Renal cortex interstitium (tissue), 11 donors: ENCODE data around the gene VIM. TPM values are rescaled to one million over a fixed set of nuclear protein-coding genes. Genes with fewer than 3 reads are reported as not detected.

ENCODE experiments used
- DNase-seq, 11 donors: peaks; one replicate each; pipeline ENCODE4 v3.0.0-alpha.2; 2013; ENCODE audit warnings: low read depth in 9 of 11, low spot score in 4 of 11; ENCODE audit errors: extremely low read depth in 1 of 11
- polyA plus RNA-seq, 3 donors: library from polyadenylated mRNA; unstranded; fragments of 120-200 nt; gene quantifications; one replicate each; pipeline ENCODE4 v1.2.1, GENCODE V29; 2013; ENCODE audit not compliant: insufficient read length in 3 of 3

Gene VIM
- polyA plus RNA-seq, 3 donors: 1,119 to 1,515 (median 1,333) TPM

GRCh38 chr10:17225808-17226207 is 2.2 kb upstream of the VIM start:
- DNase-seq: no peak

GRCh38 chr10:17226891-17227303 is 1.1 kb upstream of the VIM start:
- no peak for DNase-seq

DNA sequence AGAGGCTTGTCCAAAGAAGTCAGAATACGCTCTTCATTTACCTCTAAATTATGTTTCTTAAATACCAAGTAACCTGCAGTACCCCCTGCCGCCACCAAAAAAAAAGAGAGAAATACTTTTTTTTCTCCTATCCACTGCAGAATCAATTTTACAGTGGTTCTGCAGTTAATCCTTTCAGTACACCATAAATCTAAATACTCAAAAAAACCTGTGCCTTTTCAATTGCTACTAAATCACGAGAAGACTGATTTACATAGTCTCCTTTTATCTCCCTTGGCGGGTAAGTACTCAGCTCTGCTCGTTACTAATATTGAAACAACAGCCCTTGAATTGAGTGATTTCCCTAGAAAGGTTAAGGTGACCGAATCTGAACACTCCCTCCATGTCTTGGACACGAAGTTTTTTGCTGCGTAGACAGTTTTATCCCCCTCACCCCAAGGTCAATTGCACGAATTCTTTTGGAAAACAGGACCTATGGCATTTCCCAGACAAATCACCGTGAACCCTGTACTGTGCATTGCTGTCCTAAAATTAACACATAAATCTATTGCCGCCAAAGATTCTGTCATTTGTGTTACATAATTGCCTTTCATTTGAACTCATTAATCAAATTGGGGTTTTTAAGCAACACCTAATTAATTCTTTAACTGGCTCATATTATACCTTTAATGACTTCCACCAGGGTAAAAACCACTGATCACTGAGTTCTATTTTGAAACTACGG is 512 bp upstream of the VIM start:
- DNase-seq: peak in 8 of 11 donors; percentile 29 to 55 (median 45)

GRCh38 chr10:17229016-17229716 is 1.1 kb downstream of the VIM start:
- DNase-seq: peak in 10 of 11 donors; percentile 35 to 84 (median 77)

- DNase-seq: peak in 3 of 11 donors; percentile 32 to 47 (median 39)
Measured at GRCh38 chr10:17229717-17229966, 1.6 kb downstream of the VIM start.

DNA sequence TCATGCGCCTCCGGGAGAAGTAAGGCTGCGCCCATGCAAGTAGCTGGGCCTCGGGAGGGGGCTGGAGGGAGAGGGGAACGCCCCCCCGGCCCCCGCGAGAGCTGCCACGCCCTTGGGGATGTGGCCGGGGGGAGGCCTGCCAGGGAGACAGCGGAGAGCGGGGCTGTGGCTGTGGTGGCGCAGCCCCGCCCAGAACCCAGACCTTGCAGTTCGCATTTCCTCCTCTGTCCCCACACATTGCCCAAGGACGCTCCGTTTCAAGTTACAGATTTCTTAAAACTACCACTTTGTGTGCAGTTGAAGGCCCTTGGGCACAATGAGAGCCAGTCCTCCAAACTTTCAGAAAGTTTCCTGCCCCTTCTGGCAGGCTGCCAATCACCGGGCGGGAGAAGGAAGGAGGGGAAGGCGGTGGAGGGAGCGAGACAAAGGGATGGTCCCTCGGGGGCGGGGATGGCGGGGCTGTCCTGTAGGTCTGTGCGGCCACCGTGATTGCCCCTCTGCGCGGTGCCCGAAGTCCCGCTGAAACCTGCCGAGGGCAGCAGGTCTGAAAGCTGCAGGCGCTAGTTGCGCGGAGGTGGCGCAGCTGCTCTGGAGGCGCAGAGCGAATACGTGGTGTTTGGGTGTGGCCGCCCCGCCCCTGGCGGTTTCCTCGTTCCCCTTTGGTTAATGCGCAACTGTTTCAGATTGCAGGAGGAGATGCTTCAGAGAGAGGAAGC is 2.1 kb downstream of the VIM start:
- DNase-seq: peak in 10 of 11 donors; percentile 63 to 81 (median 74)

GRCh38 chr10:17231788-17232187 is 3.7 kb downstream of the VIM start:
- DNase-seq: no peak

GRCh38 chr10:17232276-17232960 is 4.4 kb downstream of the VIM start:
- no peak for DNase-seq

DNA sequence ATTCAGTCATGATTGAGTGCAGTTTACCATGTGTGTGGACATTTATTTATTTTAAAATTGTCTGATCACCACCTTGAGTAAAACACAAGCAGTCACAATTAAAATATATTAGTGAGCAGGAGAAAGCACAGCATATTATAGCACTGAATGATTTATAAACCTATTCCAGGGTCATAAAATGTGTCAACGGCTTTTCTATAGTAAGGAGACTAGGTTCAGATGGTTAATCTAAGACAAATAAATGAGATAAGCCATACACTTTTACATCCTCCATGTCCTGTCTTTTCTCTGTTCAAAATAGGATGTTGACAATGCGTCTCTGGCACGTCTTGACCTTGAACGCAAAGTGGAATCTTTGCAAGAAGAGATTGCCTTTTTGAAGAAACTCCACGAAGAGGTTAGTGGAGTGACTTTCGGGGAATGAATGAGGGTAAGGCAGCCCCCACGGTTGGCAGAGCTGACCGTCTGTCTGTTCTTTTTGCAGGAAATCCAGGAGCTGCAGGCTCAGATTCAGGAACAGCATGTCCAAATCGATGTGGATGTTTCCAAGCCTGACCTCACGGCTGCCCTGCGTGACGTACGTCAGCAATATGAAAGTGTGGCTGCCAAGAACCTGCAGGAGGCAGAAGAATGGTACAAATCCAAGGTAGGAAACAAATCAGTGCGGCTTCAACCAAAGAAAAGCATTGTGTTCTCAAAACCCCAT is 5.4 kb downstream of the VIM start:
- no peak for DNase-seq

- DNase-seq: no peak
Measured at GRCh38 chr10:17234431-17234945, 6.4 kb downstream of the VIM start.

- no peak for DNase-seq
Measured at GRCh38 chr10:17235136-17235535, 7.1 kb downstream of the VIM start.

- DNase-seq: no peak
Measured at GRCh38 chr10:17236468-17237148, 8.6 kb downstream of the VIM start.

- DNase-seq: no peak
Measured at GRCh38 chr10:17237149-17237527, 9.1 kb downstream of the VIM start.

- DNase-seq: no peak
Measured at GRCh38 chr10:17237915-17238444, 9.9 kb downstream of the VIM start.

DNA sequence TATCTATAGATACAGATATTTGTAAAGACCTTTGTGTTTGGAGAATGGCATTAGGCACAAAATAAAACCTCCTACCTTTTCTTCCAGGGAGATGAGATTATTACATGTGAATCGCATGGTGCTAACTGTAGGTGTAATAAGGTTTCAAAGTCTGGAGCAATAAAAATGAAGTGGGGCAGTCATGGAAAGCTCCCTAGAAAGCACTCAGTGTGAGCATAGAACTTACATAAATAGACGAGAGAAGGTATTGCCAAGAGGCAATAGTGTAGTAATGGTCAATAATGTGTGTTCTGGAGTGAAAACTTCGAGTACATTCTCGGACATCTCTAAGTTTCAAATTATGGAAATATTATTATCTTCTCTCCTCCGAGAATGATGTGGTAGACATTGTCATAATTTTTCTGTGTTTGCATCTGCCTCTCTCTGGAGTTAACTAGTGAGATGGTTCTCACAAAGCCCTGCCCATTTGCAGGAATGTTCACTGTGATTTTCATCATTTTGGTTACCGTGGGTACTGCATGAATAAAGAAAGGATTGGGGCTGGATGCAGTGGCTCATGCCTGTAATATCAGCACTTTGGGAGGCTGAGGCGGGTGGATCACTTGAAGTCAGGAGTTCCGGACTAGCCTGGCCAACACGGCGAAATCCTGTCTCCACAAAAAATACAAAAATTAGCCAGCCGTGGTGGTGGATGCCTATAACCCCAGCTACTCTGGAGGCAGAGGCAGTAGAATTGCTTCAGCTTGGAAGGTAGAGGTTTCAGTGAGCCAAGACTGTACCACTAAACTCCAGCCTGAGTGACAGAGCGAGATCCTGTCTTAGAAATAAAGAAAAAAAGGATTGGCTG is 10.6 kb downstream of the VIM start:
- no peak for DNase-seq

DNA sequence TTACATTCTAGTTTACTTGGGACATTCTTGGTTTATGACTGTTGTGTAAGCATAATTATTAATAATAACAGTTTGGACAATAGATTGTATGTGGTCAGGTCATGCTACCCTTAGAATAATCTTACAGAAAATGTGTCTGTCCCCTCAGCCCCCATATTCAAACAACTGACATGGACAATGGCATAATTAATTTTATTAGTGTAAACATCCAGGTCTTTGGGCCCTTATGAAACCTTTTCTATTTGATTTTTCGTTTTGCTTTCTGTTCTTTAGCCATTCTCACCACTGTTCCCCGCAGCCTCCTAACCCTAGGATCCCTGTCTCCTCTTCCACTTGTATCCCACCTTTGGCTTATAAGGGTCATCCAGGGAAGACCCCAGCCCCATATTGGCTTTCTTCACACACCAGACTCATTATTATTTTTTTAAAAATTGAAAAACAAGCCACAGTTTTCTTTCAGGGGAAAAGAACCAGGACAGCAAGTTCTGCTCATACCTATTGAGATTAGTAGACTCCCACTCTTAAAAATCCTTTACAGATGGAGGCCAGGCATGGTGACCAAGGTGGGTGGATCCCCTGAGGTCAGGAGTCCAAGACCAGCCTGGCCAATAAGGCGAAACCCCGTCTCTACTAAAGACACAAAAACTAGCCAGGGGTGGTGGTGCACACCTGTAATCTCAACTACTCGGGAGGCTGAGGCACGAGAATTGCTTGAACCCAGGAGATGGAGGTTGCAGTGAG is 11.5 kb downstream of the VIM start:
- no peak for DNase-seq

- DNase-seq: no peak
Measured at GRCh38 chr10:17240096-17240495, 12.1 kb downstream of the VIM start.
